Inflammatory macrophage (primary cell): Measurements from ENCODE around the gene CAPN12.
"Not testable (repeated sequence)": the region's sequence is repeated elsewhere in the genome, so short reads cannot be mapped to it uniquely, and the experiment has no call there.

Source experiments
- DNase-seq, 2 donors: peaks; one replicate each; pipeline ENCODE4 v3.0.0-alpha.2; 2020 to 2022
- total RNA-seq, 18 experiments: gene quantifications; one replicate each; lab custom pipeline; 2026; ENCODE audit warnings: mixed read lengths in 6 of 18, inconsistent platforms in 2 of 18; lab: John Stamatoyannopoulos, UW

CAPN12 gene, protein sequence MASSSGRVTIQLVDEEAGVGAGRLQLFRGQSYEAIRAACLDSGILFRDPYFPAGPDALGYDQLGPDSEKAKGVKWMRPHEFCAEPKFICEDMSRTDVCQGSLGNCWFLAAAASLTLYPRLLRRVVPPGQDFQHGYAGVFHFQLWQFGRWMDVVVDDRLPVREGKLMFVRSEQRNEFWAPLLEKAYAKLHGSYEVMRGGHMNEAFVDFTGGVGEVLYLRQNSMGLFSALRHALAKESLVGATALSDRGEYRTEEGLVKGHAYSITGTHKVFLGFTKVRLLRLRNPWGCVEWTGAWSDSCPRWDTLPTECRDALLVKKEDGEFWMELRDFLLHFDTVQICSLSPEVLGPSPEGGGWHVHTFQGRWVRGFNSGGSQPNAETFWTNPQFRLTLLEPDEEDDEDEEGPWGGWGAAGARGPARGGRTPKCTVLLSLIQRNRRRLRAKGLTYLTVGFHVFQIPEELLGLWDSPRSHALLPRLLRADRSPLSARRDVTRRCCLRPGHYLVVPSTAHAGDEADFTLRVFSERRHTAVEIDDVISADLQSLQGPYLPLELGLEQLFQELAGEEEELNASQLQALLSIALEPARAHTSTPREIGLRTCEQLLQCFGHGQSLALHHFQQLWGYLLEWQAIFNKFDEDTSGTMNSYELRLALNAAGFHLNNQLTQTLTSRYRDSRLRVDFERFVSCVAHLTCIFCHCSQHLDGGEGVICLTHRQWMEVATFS
- total RNA-seq: 0 to 0.31 (median 0.08) reads per million in 18 experiments

DNA sequence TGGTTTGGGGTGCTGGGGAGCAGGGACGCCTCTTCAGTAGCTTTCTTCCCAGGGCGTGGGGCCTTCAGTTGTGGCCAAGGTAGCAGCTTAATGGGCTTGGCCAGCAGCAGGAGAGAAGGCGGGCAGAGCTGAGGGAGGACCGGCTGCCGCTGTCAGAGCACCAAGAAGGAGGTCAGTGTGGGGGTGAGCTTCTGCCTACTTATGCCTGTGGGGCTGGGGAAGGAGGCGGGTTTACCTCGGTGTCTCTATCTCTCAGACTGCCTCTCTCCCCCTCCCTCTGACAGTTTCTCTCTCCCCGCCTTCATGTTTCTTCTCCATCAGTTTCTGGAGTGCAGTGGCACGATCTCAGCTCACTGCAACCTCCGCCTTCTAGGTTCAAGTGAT lies at the start of gene CAPN12:
Gene CAPN12 (minus strand): TSS at position 177 of the 384 bp plus-strand sequence. CDS start 309 bp downstream, outside the sequence.
- no peak for DNase-seq

- no peak for DNase-seq
Observed at GRCh38 chr19:38793671-38794070, 49.4 kb upstream of the CAPN12 start.

GRCh38 chr19:38793177-38793576 lies 48.9 kb upstream of the CAPN12 start:
- DNase-seq: no peak

DNA sequence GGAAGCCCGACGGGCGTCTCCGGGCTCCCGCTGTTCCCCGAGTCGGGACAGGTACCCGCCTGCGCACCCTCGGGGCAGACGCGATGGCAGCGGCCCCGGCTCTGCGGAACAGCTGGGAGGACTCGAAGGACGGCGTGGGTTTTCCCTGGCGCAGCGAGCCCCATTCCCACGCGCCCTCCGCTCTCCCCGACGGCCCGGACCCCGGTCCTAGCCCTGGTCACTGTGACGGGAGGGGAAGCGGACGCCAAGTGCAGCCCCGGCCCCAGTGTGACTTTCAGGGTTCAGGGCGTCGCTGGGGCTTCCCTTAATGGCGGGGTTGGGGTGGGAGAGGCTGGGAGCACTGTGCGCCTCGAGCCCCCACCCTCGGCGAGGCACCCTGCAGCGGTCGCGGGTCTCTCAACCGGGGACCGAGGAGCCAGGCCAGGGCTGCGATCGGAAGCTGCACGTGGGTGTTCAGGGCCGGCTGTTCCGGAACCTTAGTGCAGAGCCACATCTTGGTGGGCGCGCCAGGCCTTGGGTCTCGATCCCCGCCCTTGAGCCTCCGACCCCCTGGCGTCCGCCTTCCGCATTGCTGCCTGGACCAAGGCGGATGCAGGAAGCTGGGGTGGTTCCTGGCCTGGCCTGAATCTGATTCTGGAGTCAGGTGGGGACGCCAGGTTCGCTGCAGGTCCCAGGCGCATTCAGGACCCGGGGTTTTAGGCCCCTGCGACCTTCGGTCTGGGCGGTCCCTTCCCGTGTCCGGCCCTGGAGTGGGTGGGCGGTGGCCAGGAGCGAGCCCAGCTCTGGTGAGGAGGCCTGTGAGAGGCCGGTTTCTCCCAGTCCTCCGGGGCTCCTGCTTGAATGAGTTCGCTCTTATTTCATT lies 48.2 kb upstream of the CAPN12 start:
- peak; percentile 29 to 42 for DNase-seq

GRCh38 chr19:38791451-38792064 lies 47.3 kb upstream of the CAPN12 start:
- DNase-seq: not testable (repeated sequence)

GRCh38 chr19:38790507-38791403 lies 46.5 kb upstream of the CAPN12 start:
- DNase-seq: not testable (repeated sequence)

- DNase-seq: no peak
Observed at GRCh38 chr19:38788478-38789243, 44.4 kb upstream of the CAPN12 start, which contains the start of gene LGALS7B. LGALS7B (plus strand) TSS chr19:38789200; CDS start chr19:38789227, 27 bp downstream.

DNA sequence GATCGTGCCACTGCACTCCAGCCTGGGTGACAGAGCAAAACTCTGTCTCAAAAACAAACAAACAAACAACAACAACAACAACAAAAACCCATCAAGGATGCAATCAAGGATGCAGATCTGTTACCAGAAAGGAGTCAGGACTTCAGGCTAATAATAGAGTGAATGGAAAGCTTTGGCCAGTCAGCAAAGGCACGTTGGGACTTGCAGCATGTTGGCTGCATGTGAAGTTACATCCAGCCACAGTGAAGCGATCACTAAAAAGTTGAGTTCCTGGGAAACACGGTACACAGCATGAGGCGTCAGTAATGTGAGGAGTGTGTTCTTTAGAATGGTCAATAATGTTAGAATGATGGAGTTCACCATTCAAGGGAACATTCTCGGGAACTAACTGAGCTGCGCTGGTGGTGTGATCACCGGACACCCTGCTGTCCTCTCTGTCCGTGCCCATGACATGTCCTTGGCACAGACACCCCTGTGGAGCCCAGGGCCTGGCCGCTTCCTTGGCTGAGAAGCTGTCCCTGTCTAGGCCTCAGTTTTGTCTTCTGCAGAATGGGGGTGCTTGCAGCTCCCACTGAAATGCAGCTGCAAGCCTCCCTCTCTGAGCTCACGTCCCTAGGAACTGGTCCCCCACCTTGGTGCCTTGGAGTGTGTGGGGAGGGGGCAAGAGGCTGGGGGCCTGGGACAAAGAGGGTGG lies 42.4 kb upstream of the CAPN12 start:
- no peak for DNase-seq

DNA sequence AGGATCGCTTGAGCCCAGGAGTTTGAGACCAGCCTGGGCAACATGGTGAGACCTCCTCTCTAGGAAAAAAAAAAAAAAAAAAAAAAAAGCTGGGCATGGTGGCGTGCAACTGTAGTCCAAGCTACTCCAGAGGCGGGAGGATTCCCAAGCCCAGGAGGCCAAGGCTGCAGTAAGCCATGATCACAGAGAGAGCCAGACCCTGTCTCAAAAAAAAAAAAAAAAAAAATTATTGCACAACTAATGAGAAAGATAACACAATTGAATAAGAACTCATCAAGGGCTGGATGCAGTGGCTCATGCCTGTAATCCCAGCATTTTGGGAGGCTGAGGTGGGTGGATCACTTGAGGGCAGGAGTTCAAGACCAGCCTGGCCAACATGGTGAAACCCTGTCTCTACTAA lies 41.8 kb upstream of the CAPN12 start:
- not testable (repeated sequence) for DNase-seq

DNA sequence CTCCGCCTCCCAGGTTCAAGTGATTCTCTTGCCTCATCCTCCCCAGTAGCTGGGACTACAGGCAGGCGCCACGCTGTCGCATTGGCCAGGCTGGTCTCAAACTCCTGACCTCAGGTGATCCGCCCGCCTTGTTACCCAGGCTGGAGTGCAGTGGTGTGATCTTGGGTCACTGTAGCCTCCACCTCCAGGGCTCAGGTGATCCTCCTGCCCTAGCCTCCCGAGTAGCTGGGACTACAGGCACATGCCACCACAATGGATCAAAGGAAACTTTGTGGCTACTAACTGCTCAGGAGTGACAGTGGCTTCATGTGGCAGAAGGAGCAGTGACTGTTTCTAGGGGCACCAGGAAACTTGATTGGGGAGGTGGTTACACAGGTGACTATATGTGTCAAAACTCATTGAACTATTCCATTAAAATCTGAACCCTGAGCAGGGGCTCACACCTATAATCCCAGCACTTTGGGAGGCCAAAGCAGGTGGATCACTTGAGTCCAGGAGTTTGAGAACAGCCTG lies 41.0 kb upstream of the CAPN12 start:
- DNase-seq: no peak

- no peak for DNase-seq
Observed at GRCh38 chr19:38784224-38784623, 40.0 kb upstream of the CAPN12 start.

DNA sequence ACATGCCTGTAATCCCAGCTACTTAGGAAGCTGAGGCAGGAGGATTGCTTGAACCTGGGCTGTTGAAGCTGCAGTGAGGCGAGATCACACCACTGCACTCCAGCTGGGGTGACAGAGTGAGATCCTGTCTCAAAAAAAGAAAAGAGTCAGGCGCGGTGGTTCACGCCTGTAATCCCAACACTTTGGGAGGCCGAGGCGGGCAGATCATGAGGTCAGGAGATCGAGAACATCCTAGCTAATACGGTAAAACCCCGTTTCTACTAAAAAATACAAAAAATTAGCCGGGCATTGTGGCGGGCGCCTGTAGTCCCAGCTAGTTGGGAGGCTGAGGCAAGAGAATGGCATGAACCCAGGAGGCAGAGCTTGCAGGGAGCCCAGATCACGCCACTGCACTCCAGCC lies 37.9 kb upstream of the CAPN12 start:
- not testable (repeated sequence) for DNase-seq

- DNase-seq: no peak
Observed at GRCh38 chr19:38781058-38781457, 36.8 kb upstream of the CAPN12 start.

- no peak for DNase-seq
Observed at GRCh38 chr19:38780443-38780842, 36.2 kb upstream of the CAPN12 start.

DNA sequence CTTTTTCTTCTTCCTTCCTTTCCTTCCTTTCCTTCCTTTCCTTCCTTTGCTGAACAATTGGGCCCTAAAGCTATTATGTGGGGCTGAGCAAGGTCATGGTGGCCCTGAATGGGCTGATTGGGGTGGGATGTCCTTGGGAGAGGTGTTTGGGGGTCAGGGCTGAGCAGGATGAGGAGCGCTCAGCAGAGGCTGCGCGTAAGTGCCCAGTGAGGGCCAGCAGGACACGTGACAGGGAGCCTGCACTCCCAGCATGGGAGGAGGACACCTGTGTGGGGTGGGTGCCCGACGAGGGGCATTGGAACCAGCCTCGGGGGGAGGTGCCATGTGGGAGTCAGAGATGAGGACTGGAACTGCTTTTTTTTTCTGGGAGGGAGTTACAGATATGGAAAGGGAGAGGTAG lies 34.5 kb upstream of the CAPN12 start:
- no peak for DNase-seq

DNA sequence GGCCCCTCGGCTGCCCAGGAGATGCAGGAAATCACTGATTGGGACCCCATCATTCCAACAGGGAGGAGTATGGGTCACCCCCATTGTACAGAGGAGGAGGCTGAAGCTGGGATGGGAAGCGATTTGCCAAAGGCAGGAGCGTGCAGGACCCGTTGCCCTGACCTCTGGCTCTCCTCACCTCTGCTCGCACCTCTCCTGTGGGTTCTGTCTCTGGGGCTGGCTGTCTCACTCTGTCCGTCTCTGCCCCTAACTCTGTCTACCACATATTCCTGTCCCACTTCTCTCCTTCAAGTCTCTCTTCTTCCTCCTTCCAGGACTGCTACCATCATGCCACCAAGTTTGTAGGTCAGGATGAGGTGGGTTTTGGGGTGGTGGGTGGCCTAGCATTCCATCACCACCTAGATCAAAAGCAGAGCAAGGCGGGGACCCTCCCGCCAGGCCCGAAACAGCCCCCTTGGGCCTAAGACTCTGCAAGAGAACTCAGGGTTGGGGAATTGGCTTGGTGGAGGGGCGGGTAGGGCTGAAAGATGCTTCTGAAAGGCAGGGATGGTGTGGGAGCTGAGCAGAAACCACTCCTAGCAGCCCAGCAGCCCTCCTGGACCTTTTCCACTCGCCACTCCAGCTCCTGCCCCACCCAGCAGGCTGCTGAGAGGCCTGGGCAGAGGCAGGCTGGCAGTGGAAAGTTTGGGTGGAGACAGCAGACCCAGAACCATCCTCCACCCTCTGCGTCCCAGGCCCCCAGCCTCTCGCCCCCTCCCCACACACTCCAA lies 30.1 kb upstream of the CAPN12 start:
- no peak for DNase-seq

- DNase-seq: no peak
Observed at GRCh38 chr19:38773469-38774177, 29.3 kb upstream of the CAPN12 start, which contains the start of gene LGALS7. LGALS7 (minus strand) TSS chr19:38773517; CDS start chr19:38773492, 25 bp downstream.

DNA sequence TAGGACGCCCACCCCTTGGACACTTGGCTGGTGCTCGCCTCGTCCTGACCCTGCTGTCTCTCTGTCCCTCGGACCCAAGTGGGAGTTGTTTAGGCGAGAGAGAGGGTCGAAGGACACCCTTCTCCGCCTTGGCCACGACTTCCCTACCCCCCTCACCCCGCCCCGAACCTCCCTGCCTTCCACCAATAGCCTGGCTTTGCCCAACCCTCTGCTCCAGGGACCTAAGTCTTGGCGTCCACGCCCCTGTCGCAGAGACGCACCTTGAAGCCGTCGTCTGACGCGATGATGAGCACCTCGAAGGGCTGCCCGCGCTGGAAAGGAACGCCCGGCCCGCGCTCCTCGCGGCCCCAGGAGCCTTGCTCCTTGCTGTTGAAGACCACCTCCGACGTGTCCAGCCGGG lies 27.3 kb upstream of the CAPN12 start:
- DNase-seq: not testable (repeated sequence)
